ENCODE measurements around the gene CHMP2A. TPM values are rescaled to one million over a fixed set of nuclear protein-coding genes. Genes with fewer than 3 reads are reported as not detected.

The CHMP2A gene
- total and polyA plus RNA-seq, 2 of the 13 experiments (the other 11 are each of a cell fraction or from before 2014, with no cell fraction given), result 49.7 to 55.0 TPM

DNA sequence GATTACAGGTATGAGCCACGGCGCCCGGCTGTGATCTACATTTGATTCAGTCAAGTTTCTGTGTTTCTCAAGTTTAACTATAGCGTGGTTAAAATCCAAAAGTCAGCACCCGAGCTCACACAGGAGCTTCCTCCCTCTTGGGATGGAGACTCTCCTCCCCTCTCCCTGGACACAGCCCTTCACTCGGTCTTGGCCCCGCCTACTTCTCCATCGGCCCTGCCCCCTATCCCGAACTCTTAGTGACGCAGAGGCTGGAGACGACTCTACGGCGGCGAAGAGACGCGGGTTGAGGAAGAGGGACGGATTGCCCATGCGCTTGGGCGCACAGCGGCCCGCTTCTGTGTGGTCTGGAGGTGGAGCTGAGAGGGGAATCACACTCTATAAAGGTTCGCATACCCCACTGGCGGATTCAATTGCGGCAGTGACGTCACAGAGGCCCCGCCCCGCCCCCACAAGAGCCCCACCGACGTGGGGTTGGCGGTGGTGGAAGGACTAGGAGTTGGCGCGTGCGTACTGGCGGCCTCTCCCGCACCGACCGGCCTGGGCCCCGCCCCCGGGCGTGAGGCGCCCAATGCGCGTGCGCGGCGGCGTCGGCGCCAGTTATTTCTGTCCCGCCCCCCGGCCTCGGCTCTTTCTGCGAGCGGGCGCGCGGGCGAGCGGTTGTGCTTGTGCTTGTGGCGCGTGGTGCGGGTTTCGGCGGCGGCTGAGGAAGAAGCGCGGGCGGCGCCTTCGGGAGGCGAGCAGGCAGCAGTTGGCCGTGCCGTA is 10.9 kb downstream of the CHMP2A start, which contains the start of gene TRIM28 (continued):
- TF ChIP-seq ZNF619 (CRISPR knock-in tag; IDR thresholded peaks at IDR 0.05) (peak; percentile 51; the same call in 1 of the 2 replicates), ZNF543 (CRISPR knock-in tag; IDR thresholded peaks at IDR 0.05) (peak; percentile 66; the same call in 1 of the 2 replicates), ZSCAN31 (CRISPR knock-in tag; IDR thresholded peaks at IDR 0.05; ENCODE audit: low read depth) (peak; percentile 58), FUBP1 (CRISPR knock-in tag; IDR thresholded peaks at IDR 0.05; ENCODE audit: borderline replicate concordance) (no peak), ZSCAN9 (CRISPR knock-in tag; IDR thresholded peaks at IDR 0.05; ENCODE audit: borderline replicate concordance) (peak; percentile 20; the same call in 1 of the 2 replicates), THRA (CRISPR knock-in tag; IDR thresholded peaks at IDR 0.05; ENCODE audit: borderline replicate concordance) (peak; percentile 21; the same call in 1 of the 2 replicates), JUND (CRISPR knock-in tag; IDR thresholded peaks at IDR 0.05) (no peak), NR2F1 (CRISPR knock-in tag; IDR thresholded peaks at IDR 0.05) (no peak), NFYC (CRISPR knock-in tag; IDR thresholded peaks at IDR 0.05) (peak; percentile 23; the same call in 1 of the 2 replicates), KLF9 (CRISPR knock-in tag; IDR thresholded peaks at IDR 0.05; ENCODE audit: low read depth) (0 out of 2 replicates have a peak, but pooled peaks have one; percentile 58), ONECUT2 (CRISPR knock-in tag; IDR thresholded peaks at IDR 0.05) (0 out of 2 replicates have a peak, but pooled peaks have one; percentile 45), IKZF4 (CRISPR knock-in tag; IDR thresholded peaks at IDR 0.05; ENCODE audit: borderline replicate concordance, low read depth, not compliant biosample characterization) (no peak), BCL6 (CRISPR knock-in tag; IDR thresholded peaks at IDR 0.05) (0 out of 2 replicates have a peak, but pooled peaks have one; percentile 9), ZBTB40 (IDR thresholded peaks at IDR 0.05) (no peak), ZBTB40 (CRISPR knock-in tag; IDR thresholded peaks at IDR 0.05) (peak; percentile 26; the same call in 1 of the 2 replicates)
